GM20000 (cell line): ENCODE data around the gene SYTL3.
"Not testable (repeated sequence)": the region's sequence is repeated elsewhere in the genome, so short reads cannot be mapped to it uniquely, and the experiment has no call there.

Experiments
- DNase-seq: peaks from one replicate; pipeline ENCODE4 v3.0.0; 2012; ENCODE audit warnings: low spot score
- CTCF ChIP-seq: IDR thresholded peaks from 2 replicates; pipeline ENCODE4 v1.5.1; 2012; ENCODE audit warnings: mild to moderate bottlenecking, control low read depth; ENCODE audit errors: extremely low read depth, missing control alignments

Gene SYTL3

GRCh38 chr6:158646023-158646910 is 3.6 kb upstream of the SYTL3 start:
- DNase-seq, result no peak
- TF ChIP-seq CTCF, result no peak

GRCh38 chr6:158647501-158647900 is 2.4 kb upstream of the SYTL3 start:
- TF ChIP-seq CTCF, result no peak
- no peak for DNase-seq

GRCh38 chr6:158648682-158649131 is 1.1 kb upstream of the SYTL3 start:
- no peak for TF ChIP-seq CTCF
- peak; percentile 65 for DNase-seq

GRCh38 chr6:158651981-158652737 is 2.3 kb downstream of the SYTL3 start:
- not testable (repeated sequence) for DNase-seq

- peak; percentile 77 for DNase-seq
- TF ChIP-seq CTCF, result no peak
Observed at GRCh38 chr6:158653577-158654354, 3.9 kb downstream of the SYTL3 start.

GRCh38 chr6:158654498-158654897 is 4.6 kb downstream of the SYTL3 start:
- no peak for TF ChIP-seq CTCF
- no peak for DNase-seq

GRCh38 chr6:158654960-158655489 is 5.2 kb downstream of the SYTL3 start:
- no peak for DNase-seq
- no peak for TF ChIP-seq CTCF
